GM23338 (cell line): Measurements from ENCODE around the gene ESRP2. TPM values are rescaled to one million over a fixed set of nuclear protein-coding genes. Genes with fewer than 3 reads are reported as not detected.

Source experiments
- ATAC-seq: fragments of 200-7000 bp; cut with Tn5 transposase; 3 replicates; pipeline ENCODE4 v1.9.1; 2020
- DNase-seq: peaks from one replicate; pipeline ENCODE4 v3.0.0-alpha.2; 2015; ENCODE audit warnings: low spot score
- H2AFZ ChIP-seq: fragments of 200-600 bp; sonication (generic); 2 replicates; pipeline ENCODE4 v1.8.0; 2016; ENCODE audit warnings: antibody characterized with exemption, mild to moderate bottlenecking, moderate library complexity
- H3F3A ChIP-seq: fragments of 200-600 bp; sonication (generic); replicated peaks from 2 replicates; pipeline ENCODE4 v1.8.0; 2017; ENCODE audit warnings: antibody characterized with exemption, mixed run types, low read depth
- H3K27ac ChIP-seq: fragments of 200-600 bp; sonication (generic); 2 replicates; pipeline ENCODE4 v1.6.1; 2016; ENCODE audit warnings: low read depth
- H3K27me3 ChIP-seq: fragments of 200-600 bp; sonication (generic); 2 replicates; pipeline ENCODE4 v1.8.0; 2016; ENCODE audit warnings: mild to moderate bottlenecking, mixed run types, moderate library complexity; ENCODE audit not compliant: insufficient read depth
- H3K36me3 ChIP-seq: fragments of 200-600 bp; sonication (generic); 2 replicates; pipeline ENCODE4 v1.8.0; 2016; ENCODE audit warnings: mild to moderate bottlenecking; ENCODE audit not compliant: insufficient read depth
- H3K4me1 ChIP-seq: fragments of 200-600 bp; sonication (generic); 2 replicates; pipeline ENCODE4 v1.8.0; 2016; ENCODE audit warnings: mild to moderate bottlenecking, moderate library complexity; ENCODE audit not compliant: insufficient read depth
- H3K4me2 ChIP-seq: fragments of 200-600 bp; sonication (generic); 2 replicates; pipeline ENCODE4 v1.7.1; 2017; ENCODE audit warnings: mixed run types
- H3K4me3 ChIP-seq: fragments of 200-600 bp; sonication (generic); 2 replicates; pipeline ENCODE4 v1.6.1; 2016; ENCODE audit warnings: mixed run types
- H3K79me2 ChIP-seq: fragments of 200-600 bp; sonication (generic); replicated peaks from 2 replicates; pipeline ENCODE4 v1.8.0; 2017; ENCODE audit warnings: mild to moderate bottlenecking; ENCODE audit not compliant: insufficient read depth
- H3K9me2 ChIP-seq: fragments of 200-600 bp; sonication (generic); 2 replicates; pipeline ENCODE4 v1.8.0; 2017; ENCODE audit not compliant: insufficient read depth
- H4K20me1 ChIP-seq: fragments of 200-600 bp; sonication (generic); replicated peaks from 2 replicates; pipeline ENCODE4 v1.8.0; 2017; ENCODE audit warnings: mild to moderate bottlenecking; ENCODE audit not compliant: insufficient read depth
- H3K27ac Mint-ChIP-seq: 2 replicates; pipeline ENCODE4 v1.8.0; 2020; ENCODE audit warnings: inconsistent platforms, mild to moderate bottlenecking, moderate library complexity, mixed read lengths
- H3K27me3 Mint-ChIP-seq: 3 replicates; pipeline ENCODE4 v1.8.0; 2022; ENCODE audit warnings: low read depth, mild to moderate bottlenecking, moderate library complexity, mixed read lengths, inconsistent platforms; ENCODE audit not compliant: insufficient read depth, poor library complexity
- H3K36me3 Mint-ChIP-seq: 3 replicates; pipeline ENCODE4 v1.8.0; 2021; ENCODE audit warnings: low read depth, mild to moderate bottlenecking, inconsistent platforms, moderate library complexity, mixed read lengths
- H3K4me1 Mint-ChIP-seq: 3 replicates; pipeline ENCODE4 v1.8.0; 2020; ENCODE audit warnings: mild to moderate bottlenecking, inconsistent platforms, mixed read lengths
- H3K4me3 Mint-ChIP-seq: 3 replicates; pipeline ENCODE4 v1.8.0; 2021; ENCODE audit warnings: moderate library complexity, mild to moderate bottlenecking, inconsistent platforms, mixed read lengths
- H3K9me3 Mint-ChIP-seq: 3 replicates; pipeline ENCODE4 v1.8.0; 2020; ENCODE audit warnings: moderate library complexity, mild to moderate bottlenecking, inconsistent platforms, mixed read lengths
- ETS1 ChIP-seq: IDR thresholded peaks from 2 replicates; pipeline ENCODE4 v1.6.1; 2016; ENCODE audit warnings: antibody characterized with exemption
- EZH2 ChIP-seq: fragments of 200-600 bp; sonication (generic); IDR thresholded peaks from one replicate; pipeline ENCODE4 v1.8.0; 2017; ENCODE audit warnings: antibody characterized with exemption, mild to moderate bottlenecking, low read depth; ENCODE audit not compliant: unreplicated experiment
- EZH2phosphoT487 ChIP-seq: fragments of 200-600 bp; sonication (generic); IDR thresholded peaks from one replicate; pipeline ENCODE4 v1.8.1; 2018; ENCODE audit warnings: antibody characterized with exemption; ENCODE audit not compliant: unreplicated experiment
- JUNB ChIP-seq: IDR thresholded peaks from one replicate; pipeline ENCODE4 v1.6.1; 2016; ENCODE audit warnings: antibody characterized with exemption; ENCODE audit not compliant: unreplicated experiment
- POLR2AphosphoS5 ChIP-seq: IDR thresholded peaks from 2 replicates; pipeline ENCODE4 v1.6.1; 2016; ENCODE audit warnings: antibody characterized with exemption, low read depth
- ZNF114 ChIP-seq: fragments of 250-450 bp; sonication (Bioruptor Pico); IDR thresholded peaks from 2 replicates; pipeline ENCODE4 v1.5.0; 2020; ENCODE audit warnings: mild to moderate bottlenecking, moderate library complexity
- polyA plus RNA-seq: library from polyadenylated mRNA; unstranded; fragments of >200 nt; fragmentation: Nextera tagmentation; extraction: Ambion mirVana; gene quantifications from 2 replicates; pipeline ENCODE4 v1.2.1, GENCODE V29; 2016
- total RNA-seq: library from RNA; depleted of rRNA; stranded (reverse); fragments of >200 nt; shearing (Covaris generic); gene quantifications from 2 replicates; pipeline ENCODE4 v1.2.3, GENCODE V29; 2014

The ESRP2 gene
- total and polyA plus RNA-seq, 2 experiments from 2014 or later: 16.2 to 44.0 TPM

- Mint-ChIP-seq H3K27me3 (peaks cover 18% of the 10 kb centered on the region), H3K36me3 (peaks cover 35% of the 10 kb centered on the region), H3K4me1 (peaks cover 25% of the 10 kb centered on the region), H3K4me3 (peak overlapping the region; percentile 81), H3K27ac (peak overlapping the region; percentile 83), H3K9me3 (peaks cover 4% of the 10 kb centered on the region)
- DNase-seq: peak; percentile 71
- peak overlapping the region; percentile 98 for H3K4me3 ChIP-seq
- no peak overlapping the region for H2AFZ ChIP-seq
- peaks cover 17% of the 10 kb centered on the region for H3K4me1 ChIP-seq
- ATAC-seq: peak; percentile 2
- H3K27me3 ChIP-seq: peaks cover 3% of the 10 kb centered on the region; the same call in 1 of the 2 replicates
- H3K79me2 ChIP-seq: peaks cover 23% of the 10 kb centered on the region
- no peaks in the 10 kb centered on the region for H3K9me2 ChIP-seq
- peak overlapping the region; percentile 99 for H3K4me2 ChIP-seq
- 0 out of 2 replicates have a peak, but pooled peaks cover 4% of the 10 kb centered on the region for H3K36me3 ChIP-seq
- H3F3A ChIP-seq: peaks cover 24% of the 10 kb centered on the region
- H4K20me1 ChIP-seq: peaks cover 18% of the 10 kb centered on the region
- H3K27ac ChIP-seq: peak overlapping the region; percentile 92; the same call in 1 of the 2 replicates
- TF ChIP-seq EZH2phosphoT487 (no peak), ZNF114 (CRISPR knock-in tag) (no peak), ETS1 (no peak), POLR2AphosphoS5 (no peak), JUNB (no peak), EZH2 (no peak)
These were observed 1.5 kb downstream of the ESRP2 start for GRCh38 chr16:68234188-68235107.

- Mint-ChIP-seq H3K9me3 (peaks cover 4% of the 10 kb centered on the region), H3K27ac (peak overlapping the region; percentile 83), H3K4me1 (peaks cover 25% of the 10 kb centered on the region), H3K4me3 (peak overlapping the region; percentile 81), H3K27me3 (peaks cover 15% of the 10 kb centered on the region), H3K36me3 (peaks cover 40% of the 10 kb centered on the region)
- TF ChIP-seq POLR2AphosphoS5: no peak
- peak overlapping the region; percentile 98 for H3K4me3 ChIP-seq
- H3K27me3 ChIP-seq: peaks cover 2% of the 10 kb centered on the region; the same call in 1 of the 2 replicates
- 0 out of 2 replicates have a peak overlapping the region, but pooled peaks have one; percentile 26 for H3K27ac ChIP-seq
- no peaks in the 10 kb centered on the region for H3K9me2 ChIP-seq
- no peak for DNase-seq
- H4K20me1 ChIP-seq: peaks cover 18% of the 10 kb centered on the region
- no peak for ATAC-seq
- H3F3A ChIP-seq: peaks cover 24% of the 10 kb centered on the region
- peaks cover 17% of the 10 kb centered on the region for H3K4me1 ChIP-seq
- H2AFZ ChIP-seq: no peak overlapping the region
- H3K36me3 ChIP-seq: 0 out of 2 replicates have a peak, but pooled peaks cover 4% of the 10 kb centered on the region
- peak overlapping the region; percentile 99 for H3K4me2 ChIP-seq
- H3K79me2 ChIP-seq: peaks cover 23% of the 10 kb centered on the region
These were observed 2.1 kb downstream of the ESRP2 start for GRCh38 chr16:68233835-68234187.
